ENCODE measurements around the gene CREBBP.

The CREBBP gene

DNA sequence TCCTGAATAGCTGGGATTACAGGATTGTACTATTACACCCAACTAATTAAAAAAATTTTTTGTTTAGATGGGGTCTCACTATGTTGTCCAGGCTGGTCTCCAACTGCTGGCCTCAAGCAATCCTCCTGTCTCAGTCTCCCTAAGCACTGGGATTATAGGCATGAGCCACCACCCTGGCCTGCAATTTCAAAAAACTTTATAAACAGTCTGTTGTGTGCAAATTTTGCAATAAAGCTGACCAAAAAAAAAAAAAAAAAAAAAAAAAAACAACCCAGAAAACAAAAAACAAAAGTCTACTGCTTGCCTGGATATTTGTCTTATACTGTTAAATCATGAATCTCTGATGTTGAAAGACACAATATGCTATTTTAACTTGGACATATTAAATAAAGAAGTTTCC, 4.4 kb downstream of the CREBBP start:
- POLR2A ChIA-PET = no interaction called here
- no peak overlapping the region for H3K4me3 ChIP-seq (ENCODE audit: low read depth, low read length)
- CTCF ChIA-PET = interaction anchor here (0.6 to 1.1 kb wide), 2 partner anchors 79 to 185 kb away, joined by 3 read pairs; no protein-coding TSS in a partner anchor
- TF ChIP-seq, protein P1, sequence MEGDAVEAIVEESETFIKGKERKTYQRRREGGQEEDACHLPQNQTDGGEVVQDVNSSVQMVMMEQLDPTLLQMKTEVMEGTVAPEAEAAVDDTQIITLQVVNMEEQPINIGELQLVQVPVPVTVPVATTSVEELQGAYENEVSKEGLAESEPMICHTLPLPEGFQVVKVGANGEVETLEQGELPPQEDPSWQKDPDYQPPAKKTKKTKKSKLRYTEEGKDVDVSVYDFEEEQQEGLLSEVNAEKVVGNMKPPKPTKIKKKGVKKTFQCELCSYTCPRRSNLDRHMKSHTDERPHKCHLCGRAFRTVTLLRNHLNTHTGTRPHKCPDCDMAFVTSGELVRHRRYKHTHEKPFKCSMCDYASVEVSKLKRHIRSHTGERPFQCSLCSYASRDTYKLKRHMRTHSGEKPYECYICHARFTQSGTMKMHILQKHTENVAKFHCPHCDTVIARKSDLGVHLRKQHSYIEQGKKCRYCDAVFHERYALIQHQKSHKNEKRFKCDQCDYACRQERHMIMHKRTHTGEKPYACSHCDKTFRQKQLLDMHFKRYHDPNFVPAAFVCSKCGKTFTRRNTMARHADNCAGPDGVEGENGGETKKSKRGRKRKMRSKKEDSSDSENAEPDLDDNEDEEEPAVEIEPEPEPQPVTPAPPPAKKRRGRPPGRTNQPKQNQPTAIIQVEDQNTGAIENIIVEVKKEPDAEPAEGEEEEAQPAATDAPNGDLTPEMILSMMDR (IDR thresholded peaks at IDR 0.05; ENCODE audit: insufficient read depth, low read length, missing control alignments) = no peak
- DNase-seq (ENCODE audit: low read depth, low spot score) = no peak

DNA sequence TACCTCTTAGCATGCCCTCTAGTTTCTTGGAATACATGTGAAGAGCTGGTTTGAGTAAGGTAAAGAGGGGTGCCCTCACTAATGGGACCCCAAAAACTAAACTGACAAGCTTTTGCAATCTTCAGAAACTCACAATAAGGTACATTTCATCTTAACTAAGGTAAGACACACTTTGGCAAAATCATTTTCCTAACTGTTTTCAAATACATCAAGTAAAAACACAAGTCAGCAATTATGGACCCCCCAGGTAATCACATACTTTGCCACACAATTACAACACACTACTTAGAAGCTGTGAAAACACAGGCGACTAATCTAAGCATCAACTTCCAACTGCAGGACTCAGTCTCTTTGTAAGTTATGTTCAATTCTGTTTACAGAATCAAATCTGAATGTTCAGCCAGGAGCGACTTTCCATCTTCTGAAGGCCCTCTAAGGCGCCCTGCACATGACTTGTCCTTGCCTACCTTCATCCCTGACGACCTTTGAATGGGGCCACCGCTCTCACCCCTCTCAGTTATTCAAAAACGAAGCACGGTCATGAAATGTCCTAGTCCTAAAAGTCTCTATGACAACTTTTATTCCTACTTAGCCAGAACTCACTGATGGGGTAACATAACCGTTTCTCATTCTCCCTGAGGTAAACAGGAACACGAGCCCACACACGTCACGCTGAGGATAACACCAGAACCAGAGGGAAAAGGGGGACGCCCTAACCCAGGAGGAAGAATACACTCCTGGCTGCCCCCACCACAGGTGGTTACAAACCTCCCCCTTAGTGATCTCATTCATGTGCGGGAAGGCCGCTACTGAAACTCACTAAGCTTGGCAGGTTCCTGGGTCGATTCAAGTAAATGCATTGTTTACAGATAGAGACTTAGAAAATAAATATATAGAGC, 5.5 kb downstream of the CREBBP start:
- TF ChIP-seq, protein P1 (IDR thresholded peaks at IDR 0.05; ENCODE audit: insufficient read depth, low read length, missing control alignments) = no peak
- no peak for DNase-seq (ENCODE audit: low read depth, low spot score)
- H3K4me3 ChIP-seq (ENCODE audit: low read depth, low read length) = no peak overlapping the region
- CTCF ChIA-PET = interaction anchor here (1.0 to 1.3 kb wide), 3 partner anchors 123 to 453 kb away, joined by 3 read pairs; no protein-coding TSS in a partner anchor
- POLR2A ChIA-PET = no interaction called here

DNA sequence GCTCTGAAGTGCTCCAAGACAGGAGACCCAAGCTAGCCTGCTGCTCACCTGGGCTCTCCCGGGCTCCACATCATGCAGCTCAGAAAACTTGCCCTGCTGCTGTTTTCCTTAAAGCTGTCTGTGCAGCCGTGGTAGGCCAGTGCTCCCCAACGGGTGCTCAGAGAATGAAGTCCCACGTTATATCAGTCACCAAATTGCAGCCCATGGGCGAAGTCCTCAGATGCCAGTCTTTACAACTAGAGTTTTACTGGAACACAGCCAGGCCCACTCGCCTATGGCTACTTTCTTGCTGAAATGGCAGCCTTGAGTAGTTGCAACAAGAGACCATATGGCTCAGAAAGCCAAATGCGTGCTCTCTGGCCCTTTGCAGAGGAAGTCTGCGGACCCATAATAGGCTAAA, 6.3 kb downstream of the CREBBP start:
- ChIA-PET POLR2A (no interaction called here), CTCF (interaction anchor here (1.4 kb wide), 1 partner anchor 17 kb away, joined by 3 read pairs; no protein-coding TSS in a partner anchor)
- TF ChIP-seq, protein P1 (IDR thresholded peaks at IDR 0.05; ENCODE audit: insufficient read depth, low read length, missing control alignments) = no peak
- no peak for DNase-seq (ENCODE audit: low read depth, low spot score)
- H3K4me3 ChIP-seq (ENCODE audit: low read depth, low read length) = no peak overlapping the region

DNA sequence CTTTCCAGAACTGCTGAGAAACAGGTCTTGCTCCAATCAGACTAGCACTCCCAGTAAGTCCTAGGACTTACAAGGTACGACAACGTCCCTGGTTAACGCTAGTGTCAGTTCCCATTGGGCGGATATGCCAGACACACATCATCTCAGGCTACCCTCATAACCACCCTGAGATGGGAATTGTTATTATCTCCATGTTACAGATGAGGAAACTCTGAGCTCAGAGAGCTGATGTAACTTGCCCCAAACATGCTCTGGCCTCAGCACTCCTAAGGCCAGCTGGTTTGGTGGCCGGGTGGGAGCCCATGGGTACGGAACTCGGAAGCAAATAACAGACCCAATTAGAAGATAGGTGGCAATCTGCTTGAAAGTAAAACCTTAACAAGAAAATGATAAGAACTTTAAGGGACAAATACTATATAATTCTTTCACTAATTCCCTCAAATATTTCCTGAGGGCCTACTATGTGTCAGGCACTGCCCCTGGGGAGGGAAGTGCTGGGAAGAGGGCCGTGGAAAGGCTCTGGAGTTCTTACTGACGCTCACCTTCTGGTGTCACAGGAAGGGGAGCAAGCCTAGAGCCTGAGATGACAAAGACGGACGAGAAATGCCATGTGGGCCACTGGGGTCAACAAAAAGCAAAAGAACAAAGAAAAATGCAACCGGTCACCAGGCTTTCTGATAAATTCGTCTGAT, 6.9 kb downstream of the CREBBP start:
- no peak overlapping the region for H3K4me3 ChIP-seq (ENCODE audit: low read depth, low read length)
- TF ChIP-seq, protein P1 (IDR thresholded peaks at IDR 0.05; ENCODE audit: insufficient read depth, low read length, missing control alignments) = no peak
- no peak for DNase-seq (ENCODE audit: low read depth, low spot score)
- ChIA-PET CTCF (interaction anchor here (1.3 to 1.4 kb wide), 2 partner anchors 17 to 183 kb away, joined by 3 to 4 read pairs; no protein-coding TSS in a partner anchor), POLR2A (no interaction called here)

GRCh38 chr16:3872216-3872895, 8.2 kb downstream of the CREBBP start:
- no peak for DNase-seq (ENCODE audit: low read depth, low spot score)
- TF ChIP-seq, protein P1 (IDR thresholded peaks at IDR 0.05; ENCODE audit: insufficient read depth, low read length, missing control alignments) = no peak
- ChIA-PET CTCF (interaction anchor here (1.3 to 2.1 kb wide), 2 partner anchors 10 to 182 kb away, joined by 4 to 10 read pairs; no protein-coding TSS in a partner anchor), POLR2A (interaction anchor here (0.6 to 1.3 kb wide), 2 partner anchors 15 to 1674 kb away, joined by 3 to 4 read pairs; no protein-coding TSS in a partner anchor)
- no peak overlapping the region for H3K4me3 ChIP-seq (ENCODE audit: low read depth, low read length)
